GM23338 (cell line): ENCODE results near the gene TERC. TPM values are rescaled to one million over a fixed set of nuclear protein-coding genes. Genes with fewer than 3 reads are reported as not detected.

Source experiments
- ATAC-seq: fragments of 200-7000 bp; cut with Tn5 transposase; 3 replicates; pipeline ENCODE4 v1.9.1; 2020
- DNase-seq: peaks from one replicate; pipeline ENCODE4 v3.0.0-alpha.2; 2015; ENCODE audit warnings: low spot score
- H2AFZ ChIP-seq: fragments of 200-600 bp; sonication (generic); 2 replicates; pipeline ENCODE4 v1.8.0; 2016; ENCODE audit warnings: antibody characterized with exemption, mild to moderate bottlenecking, moderate library complexity
- H3F3A ChIP-seq: fragments of 200-600 bp; sonication (generic); replicated peaks from 2 replicates; pipeline ENCODE4 v1.8.0; 2017; ENCODE audit warnings: antibody characterized with exemption, mixed run types, low read depth
- H3K27ac ChIP-seq: fragments of 200-600 bp; sonication (generic); 2 replicates; pipeline ENCODE4 v1.6.1; 2016; ENCODE audit warnings: low read depth
- H3K27me3 ChIP-seq: fragments of 200-600 bp; sonication (generic); 2 replicates; pipeline ENCODE4 v1.8.0; 2016; ENCODE audit warnings: mild to moderate bottlenecking, mixed run types, moderate library complexity; ENCODE audit not compliant: insufficient read depth
- H3K36me3 ChIP-seq: fragments of 200-600 bp; sonication (generic); 2 replicates; pipeline ENCODE4 v1.8.0; 2016; ENCODE audit warnings: mild to moderate bottlenecking; ENCODE audit not compliant: insufficient read depth
- H3K4me1 ChIP-seq: fragments of 200-600 bp; sonication (generic); 2 replicates; pipeline ENCODE4 v1.8.0; 2016; ENCODE audit warnings: mild to moderate bottlenecking, moderate library complexity; ENCODE audit not compliant: insufficient read depth
- H3K4me2 ChIP-seq: fragments of 200-600 bp; sonication (generic); 2 replicates; pipeline ENCODE4 v1.7.1; 2017; ENCODE audit warnings: mixed run types
- H3K4me3 ChIP-seq: fragments of 200-600 bp; sonication (generic); 2 replicates; pipeline ENCODE4 v1.6.1; 2016; ENCODE audit warnings: mixed run types
- H3K79me2 ChIP-seq: fragments of 200-600 bp; sonication (generic); replicated peaks from 2 replicates; pipeline ENCODE4 v1.8.0; 2017; ENCODE audit warnings: mild to moderate bottlenecking; ENCODE audit not compliant: insufficient read depth
- H3K9me2 ChIP-seq: fragments of 200-600 bp; sonication (generic); 2 replicates; pipeline ENCODE4 v1.8.0; 2017; ENCODE audit not compliant: insufficient read depth
- H4K20me1 ChIP-seq: fragments of 200-600 bp; sonication (generic); replicated peaks from 2 replicates; pipeline ENCODE4 v1.8.0; 2017; ENCODE audit warnings: mild to moderate bottlenecking; ENCODE audit not compliant: insufficient read depth
- H3K27ac Mint-ChIP-seq: 2 replicates; pipeline ENCODE4 v1.8.0; 2020; ENCODE audit warnings: inconsistent platforms, mild to moderate bottlenecking, moderate library complexity, mixed read lengths
- H3K27me3 Mint-ChIP-seq: 3 replicates; pipeline ENCODE4 v1.8.0; 2022; ENCODE audit warnings: low read depth, mild to moderate bottlenecking, moderate library complexity, mixed read lengths, inconsistent platforms; ENCODE audit not compliant: insufficient read depth, poor library complexity
- H3K36me3 Mint-ChIP-seq: 3 replicates; pipeline ENCODE4 v1.8.0; 2021; ENCODE audit warnings: low read depth, mild to moderate bottlenecking, inconsistent platforms, moderate library complexity, mixed read lengths
- H3K4me1 Mint-ChIP-seq: 3 replicates; pipeline ENCODE4 v1.8.0; 2020; ENCODE audit warnings: mild to moderate bottlenecking, inconsistent platforms, mixed read lengths
- H3K4me3 Mint-ChIP-seq: 3 replicates; pipeline ENCODE4 v1.8.0; 2021; ENCODE audit warnings: moderate library complexity, mild to moderate bottlenecking, inconsistent platforms, mixed read lengths
- H3K9me3 Mint-ChIP-seq: 3 replicates; pipeline ENCODE4 v1.8.0; 2020; ENCODE audit warnings: moderate library complexity, mild to moderate bottlenecking, inconsistent platforms, mixed read lengths
- CREB1 ChIP-seq: fragments of 250-450 bp; sonication (Bioruptor Pico); IDR thresholded peaks from 2 replicates; pipeline ENCODE4 v1.5.0; 2020; ENCODE audit warnings: low read depth, mild to moderate bottlenecking, moderate library complexity
- EZH2 ChIP-seq: fragments of 200-600 bp; sonication (generic); IDR thresholded peaks from one replicate; pipeline ENCODE4 v1.8.0; 2017; ENCODE audit warnings: antibody characterized with exemption, mild to moderate bottlenecking, low read depth; ENCODE audit not compliant: unreplicated experiment
- JUNB ChIP-seq: IDR thresholded peaks from one replicate; pipeline ENCODE4 v1.6.1; 2016; ENCODE audit warnings: antibody characterized with exemption; ENCODE audit not compliant: unreplicated experiment
- NANOG ChIP-seq: IDR thresholded peaks from 2 replicates; pipeline ENCODE4 v1.6.1; 2016; ENCODE audit warnings: antibody characterized with exemption, borderline replicate concordance
- POLR2AphosphoS5 ChIP-seq: IDR thresholded peaks from 2 replicates; pipeline ENCODE4 v1.6.1; 2016; ENCODE audit warnings: antibody characterized with exemption, low read depth
- STAT1 ChIP-seq: IDR thresholded peaks from one replicate; pipeline ENCODE4 v1.6.1; 2016; ENCODE audit warnings: antibody characterized with exemption; ENCODE audit not compliant: unreplicated experiment
- ZNF114 ChIP-seq: fragments of 250-450 bp; sonication (Bioruptor Pico); IDR thresholded peaks from 2 replicates; pipeline ENCODE4 v1.5.0; 2020; ENCODE audit warnings: mild to moderate bottlenecking, moderate library complexity
- polyA plus RNA-seq: library from polyadenylated mRNA; unstranded; fragments of >200 nt; fragmentation: Nextera tagmentation; extraction: Ambion mirVana; gene quantifications from 2 replicates; pipeline ENCODE4 v1.2.1, GENCODE V29; 2016
- total RNA-seq: library from RNA; depleted of rRNA; stranded (reverse); fragments of >200 nt; shearing (Covaris generic); gene quantifications from 2 replicates; pipeline ENCODE4 v1.2.3, GENCODE V29; 2014
- TF ChIP-seq, protein P1 (sequence below): IDR thresholded peaks from one replicate; pipeline ENCODE4 v1.6.1; 2018; ENCODE audit warnings: antibody characterized with exemption; ENCODE audit not compliant: unreplicated experiment
- TF ChIP-seq, protein P2 (sequence below), 2 experiments: fragments of 200-600 bp in 1 of 2; sonication (generic) in 1 of 2; conservative IDR thresholded peaks; 2 replicates each; pipeline versions ENCODE4 v1.5.1 to v1.6.1; 2016 to 2017; ENCODE audit warnings: antibody characterized with exemption in 2 of 2, low read depth in 2 of 2, mild to moderate bottlenecking in 2 of 2, moderate library complexity in 1 of 2
- TF ChIP-seq, protein P3 (sequence below): IDR thresholded peaks from 2 replicates; pipeline ENCODE4 v1.6.1; 2016; ENCODE audit warnings: antibody characterized with exemption

The TERC gene
- total and polyA plus RNA-seq, 2 experiments from 2014 or later = 1.7 to 206 TPM

DNA sequence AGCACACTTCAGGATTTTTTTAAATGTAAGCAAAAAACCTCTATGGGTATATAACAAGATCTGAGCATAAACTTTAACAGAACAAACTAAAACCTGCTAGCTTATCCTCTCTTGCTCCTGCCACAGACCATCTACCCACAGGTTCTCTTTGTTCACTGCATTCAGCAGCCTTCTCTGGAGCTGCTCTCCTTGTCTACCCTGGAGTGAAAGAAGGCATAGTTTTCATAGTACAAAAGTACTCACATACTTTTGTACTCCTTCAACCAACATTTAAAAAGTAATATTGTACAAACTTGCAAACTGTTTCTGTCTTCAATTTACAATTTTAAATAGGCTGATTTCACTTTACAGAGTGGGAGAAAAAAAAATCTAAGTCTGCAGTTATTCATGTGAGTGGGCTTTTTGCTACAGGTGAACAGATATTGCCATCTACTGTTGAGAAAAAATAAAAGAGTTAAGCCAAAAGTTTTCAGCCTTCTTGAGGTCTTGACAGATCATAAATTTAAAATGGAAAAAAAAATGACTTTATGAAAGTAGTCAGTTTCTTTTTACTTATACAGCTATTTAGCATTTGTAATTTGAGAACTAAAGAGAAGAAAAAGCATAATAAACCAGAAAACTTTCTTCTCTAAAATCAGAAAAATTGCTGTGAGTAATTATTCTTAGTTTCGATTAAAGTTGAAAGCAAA is 20.4 kb downstream of the TERC start:
- Histone ChIP-seq H3K4me2 (peak overlapping the region; percentile 46; the same call in 1 of the 2 replicates), H3K36me3 (no peaks in the 10 kb centered on the region), H3K4me1 (peaks cover 22% of the 10 kb centered on the region), H2AFZ (no peak overlapping the region), H3K79me2 (no peaks in the 10 kb centered on the region), H3K27me3 (no peaks in the 10 kb centered on the region), H4K20me1 (no peaks in the 10 kb centered on the region), H3K27ac (no peak overlapping the region), H3K9me2 (no peaks in the 10 kb centered on the region), H3K4me3 (no peak overlapping the region), H3F3A (no peaks in the 10 kb centered on the region)
- TF ChIP-seq, protein P1, sequence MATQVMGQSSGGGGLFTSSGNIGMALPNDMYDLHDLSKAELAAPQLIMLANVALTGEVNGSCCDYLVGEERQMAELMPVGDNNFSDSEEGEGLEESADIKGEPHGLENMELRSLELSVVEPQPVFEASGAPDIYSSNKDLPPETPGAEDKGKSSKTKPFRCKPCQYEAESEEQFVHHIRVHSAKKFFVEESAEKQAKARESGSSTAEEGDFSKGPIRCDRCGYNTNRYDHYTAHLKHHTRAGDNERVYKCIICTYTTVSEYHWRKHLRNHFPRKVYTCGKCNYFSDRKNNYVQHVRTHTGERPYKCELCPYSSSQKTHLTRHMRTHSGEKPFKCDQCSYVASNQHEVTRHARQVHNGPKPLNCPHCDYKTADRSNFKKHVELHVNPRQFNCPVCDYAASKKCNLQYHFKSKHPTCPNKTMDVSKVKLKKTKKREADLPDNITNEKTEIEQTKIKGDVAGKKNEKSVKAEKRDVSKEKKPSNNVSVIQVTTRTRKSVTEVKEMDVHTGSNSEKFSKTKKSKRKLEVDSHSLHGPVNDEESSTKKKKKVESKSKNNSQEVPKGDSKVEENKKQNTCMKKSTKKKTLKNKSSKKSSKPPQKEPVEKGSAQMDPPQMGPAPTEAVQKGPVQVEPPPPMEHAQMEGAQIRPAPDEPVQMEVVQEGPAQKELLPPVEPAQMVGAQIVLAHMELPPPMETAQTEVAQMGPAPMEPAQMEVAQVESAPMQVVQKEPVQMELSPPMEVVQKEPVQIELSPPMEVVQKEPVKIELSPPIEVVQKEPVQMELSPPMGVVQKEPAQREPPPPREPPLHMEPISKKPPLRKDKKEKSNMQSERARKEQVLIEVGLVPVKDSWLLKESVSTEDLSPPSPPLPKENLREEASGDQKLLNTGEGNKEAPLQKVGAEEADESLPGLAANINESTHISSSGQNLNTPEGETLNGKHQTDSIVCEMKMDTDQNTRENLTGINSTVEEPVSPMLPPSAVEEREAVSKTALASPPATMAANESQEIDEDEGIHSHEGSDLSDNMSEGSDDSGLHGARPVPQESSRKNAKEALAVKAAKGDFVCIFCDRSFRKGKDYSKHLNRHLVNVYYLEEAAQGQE = no peak
- TF ChIP-seq NANOG = no peak
- TF ChIP-seq POLR2AphosphoS5 = no peak
- no peak for TF ChIP-seq JUNB
- TF ChIP-seq, protein P2, sequence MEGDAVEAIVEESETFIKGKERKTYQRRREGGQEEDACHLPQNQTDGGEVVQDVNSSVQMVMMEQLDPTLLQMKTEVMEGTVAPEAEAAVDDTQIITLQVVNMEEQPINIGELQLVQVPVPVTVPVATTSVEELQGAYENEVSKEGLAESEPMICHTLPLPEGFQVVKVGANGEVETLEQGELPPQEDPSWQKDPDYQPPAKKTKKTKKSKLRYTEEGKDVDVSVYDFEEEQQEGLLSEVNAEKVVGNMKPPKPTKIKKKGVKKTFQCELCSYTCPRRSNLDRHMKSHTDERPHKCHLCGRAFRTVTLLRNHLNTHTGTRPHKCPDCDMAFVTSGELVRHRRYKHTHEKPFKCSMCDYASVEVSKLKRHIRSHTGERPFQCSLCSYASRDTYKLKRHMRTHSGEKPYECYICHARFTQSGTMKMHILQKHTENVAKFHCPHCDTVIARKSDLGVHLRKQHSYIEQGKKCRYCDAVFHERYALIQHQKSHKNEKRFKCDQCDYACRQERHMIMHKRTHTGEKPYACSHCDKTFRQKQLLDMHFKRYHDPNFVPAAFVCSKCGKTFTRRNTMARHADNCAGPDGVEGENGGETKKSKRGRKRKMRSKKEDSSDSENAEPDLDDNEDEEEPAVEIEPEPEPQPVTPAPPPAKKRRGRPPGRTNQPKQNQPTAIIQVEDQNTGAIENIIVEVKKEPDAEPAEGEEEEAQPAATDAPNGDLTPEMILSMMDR (conservative IDR thresholded peaks at IDR 0.05; ENCODE audit: low read depth in 2 of 2) = peak; percentile 65 to 82
- TF ChIP-seq, protein P3, sequence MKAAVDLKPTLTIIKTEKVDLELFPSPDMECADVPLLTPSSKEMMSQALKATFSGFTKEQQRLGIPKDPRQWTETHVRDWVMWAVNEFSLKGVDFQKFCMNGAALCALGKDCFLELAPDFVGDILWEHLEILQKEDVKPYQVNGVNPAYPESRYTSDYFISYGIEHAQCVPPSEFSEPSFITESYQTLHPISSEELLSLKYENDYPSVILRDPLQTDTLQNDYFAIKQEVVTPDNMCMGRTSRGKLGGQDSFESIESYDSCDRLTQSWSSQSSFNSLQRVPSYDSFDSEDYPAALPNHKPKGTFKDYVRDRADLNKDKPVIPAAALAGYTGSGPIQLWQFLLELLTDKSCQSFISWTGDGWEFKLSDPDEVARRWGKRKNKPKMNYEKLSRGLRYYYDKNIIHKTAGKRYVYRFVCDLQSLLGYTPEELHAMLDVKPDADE = no peak
- TF ChIP-seq STAT1 = no peak
- no peaks in the 10 kb centered on the region for H3K9me3 Mint-ChIP-seq
- DNase-seq = peak; percentile 44
- H3K27ac Mint-ChIP-seq = 0 out of 2 replicates have a peak overlapping the region, but pooled peaks have one; percentile 14
- H3K4me1 Mint-ChIP-seq = peaks cover 19% of the 10 kb centered on the region; the same call in 2 of the 3 replicates
- no peaks in the 10 kb centered on the region for H3K36me3 Mint-ChIP-seq
- H3K27me3 Mint-ChIP-seq = peaks cover 6% of the 10 kb centered on the region
- H3K4me3 Mint-ChIP-seq = no peak overlapping the region
- peak; percentile 91 for ATAC-seq

DNA sequence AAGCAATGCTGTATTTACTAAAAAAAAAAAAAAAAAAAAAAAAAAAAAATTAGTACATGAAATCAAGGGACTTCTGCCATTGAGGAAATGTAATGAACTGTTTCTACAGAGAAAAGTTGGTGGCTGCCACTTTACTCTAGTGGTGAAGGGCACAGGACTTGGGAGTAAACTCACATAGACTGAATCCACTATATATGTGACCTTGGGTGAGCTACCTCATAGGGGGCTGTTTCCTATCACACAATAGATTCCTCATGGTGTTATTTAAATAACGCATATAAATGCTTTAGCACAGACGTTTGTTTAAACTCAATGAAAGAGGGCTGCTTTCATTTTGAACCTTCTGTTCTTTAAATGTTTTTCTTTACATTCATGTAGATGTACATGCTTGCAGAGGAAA is 25.8 kb downstream of the TERC start:
- Histone ChIP-seq H3F3A (no peaks in the 10 kb centered on the region), H3K27ac (0 out of 2 replicates have a peak overlapping the region, but pooled peaks have one; percentile 1), H2AFZ (no peak overlapping the region), H3K4me3 (no peak overlapping the region), H3K9me2 (no peaks in the 10 kb centered on the region), H3K4me2 (peak overlapping the region; percentile 9; the same call in 1 of the 2 replicates), H3K27me3 (no peaks in the 10 kb centered on the region), H3K79me2 (no peaks in the 10 kb centered on the region), H4K20me1 (no peaks in the 10 kb centered on the region), H3K36me3 (peaks cover 5% of the 10 kb centered on the region; the same call in 1 of the 2 replicates), H3K4me1 (peaks cover 21% of the 10 kb centered on the region)
- ATAC-seq (peak; percentile 74), DNase-seq (peak; percentile 43)
- Mint-ChIP-seq H3K9me3 (peaks cover 37% of the 10 kb centered on the region), H3K4me3 (no peak overlapping the region), H3K4me1 (peaks cover 19% of the 10 kb centered on the region; the same call in 2 of the 3 replicates), H3K27me3 (peaks cover 12% of the 10 kb centered on the region), H3K36me3 (peaks cover 28% of the 10 kb centered on the region; the same call in 2 of the 3 replicates), H3K27ac (no peak overlapping the region)
- TF ChIP-seq JUNB (no peak), POLR2AphosphoS5 (no peak), CREB1 (no peak), EZH2 (no peak), ZNF114 (CRISPR knock-in tag) (no peak)
- TF ChIP-seq, protein P1 = no peak
- TF ChIP-seq, protein P2 (conservative IDR thresholded peaks at IDR 0.05; ENCODE audit: low read depth in 2 of 2) = no peak
